Tibial nerve (tissue), 4 donors: ENCODE measurements around the gene BRSK2. TPM values are rescaled to one million over a fixed set of nuclear protein-coding genes. Genes with fewer than 3 reads are reported as not detected.
"Not testable (repeated sequence)": the region's sequence is repeated elsewhere in the genome, so short reads cannot be mapped to it uniquely, and the experiment has no call there.

Source experiments
- DNase-seq, 2 donors: peaks; one replicate each; pipeline ENCODE4 v3.0.0-alpha.2; 2019; ENCODE audit warnings: low spot score in 2 of 2
- H3K27ac ChIP-seq, 4 donors: fragments of 200-600 bp; sonication (generic) in 3 of 4; one replicate each; pipeline ENCODE4 v1.5.1; 2017 to 2019; ENCODE audit warnings: mild to moderate bottlenecking in 1 of 4
- H3K27me3 ChIP-seq, 2 donors: fragments of 200-600 bp; sonication (generic) in 1 of 2; one replicate each; pipeline versions ENCODE4 v1.5.1 to v1.6.0; 2017 to 2019
- H3K36me3 ChIP-seq, 3 donors: fragments of 200-600 bp; sonication (generic); one replicate each; pipeline ENCODE4 v1.5.1; 2018 to 2019
- H3K4me1 ChIP-seq, 4 donors: fragments of 200-600 bp; sonication (generic) in 3 of 4; one replicate each; pipeline ENCODE4 v1.5.1; 2017 to 2019
- H3K4me3 ChIP-seq, 4 donors: fragments of 200-600 bp; sonication (generic) in 3 of 4; one replicate each; pipeline ENCODE4 v1.5.1; 2017 to 2019; ENCODE audit warnings: mild to moderate bottlenecking in 1 of 4, moderate library complexity in 1 of 4
- H3K9me3 ChIP-seq, 4 donors: fragments of 200-600 bp; sonication (generic) in 3 of 4; one replicate each; pipeline ENCODE4 v1.5.1; 2017 to 2019
- CTCF ChIP-seq, 5 experiments: fragments of 200-600 bp in 3 of 5; fragments of 450-650 bp in 2 of 5; sonication (generic) in 3 of 5; IDR thresholded peaks; one replicate each; pipeline ENCODE4 v1.5.1; 2016 to 2019; ENCODE audit warnings: antibody characterized with exemption in 5 of 5, mild to moderate bottlenecking in 3 of 5, moderate library complexity in 2 of 5
- EP300 ChIP-seq, 2 donors: sonication (generic); formaldehyde crosslinking; IDR thresholded peaks; one replicate each; pipeline ENCODE4 v1.6.1; 2017; ENCODE audit warnings: antibody characterized with exemption in 2 of 2, mild to moderate bottlenecking in 1 of 2
- POLR2A ChIP-seq, 2 donors: fragments of 450-650 bp; IDR thresholded peaks; one replicate each; pipeline ENCODE4 v1.6.1; 2017; ENCODE audit warnings: antibody characterized with exemption in 2 of 2, mild to moderate bottlenecking in 2 of 2, moderate library complexity in 2 of 2
- WGBS, 2 donors: methylation state at CpG; one replicate each; pipeline ENCODE4 v1.1.5; 2018; 5-methylcytosine and 5-hydroxymethylcytosine counted together
- total RNA-seq, 4 donors: library from RNA; depleted of rRNA; stranded (reverse); fragments of >200 nt; gene quantifications; one replicate each; pipeline ENCODE4 v1.1.0, GENCODE V29; 2016

The BRSK2 gene
- total RNA-seq, 4 donors from 2014 or later, result 2.4 to 7.8 (median 4.6) TPM

DNA sequence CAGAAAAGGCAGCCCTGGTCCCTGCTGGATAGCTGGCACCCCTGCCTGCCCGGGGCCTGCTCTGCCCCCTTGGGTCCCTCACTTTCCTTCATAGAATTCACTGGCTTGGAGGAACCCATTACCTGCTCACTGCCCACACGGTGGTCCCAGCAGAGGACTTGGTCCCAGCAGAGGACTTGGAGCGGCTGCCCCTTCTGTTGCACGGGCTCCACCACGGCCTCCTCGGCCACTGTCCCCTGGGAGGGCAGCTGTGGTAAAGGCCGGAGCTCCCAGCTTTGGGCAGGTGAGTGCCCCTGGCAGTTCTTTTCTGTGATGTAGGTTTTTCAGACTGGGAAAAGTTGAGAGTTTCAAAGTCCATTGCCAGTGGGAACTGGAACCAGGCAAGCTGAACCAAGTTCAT, 25.9 kb downstream of the BRSK2 start:
- 95% methylated on average over 7 of the region's 7 CpGs for WGBS, 2 donors
- peaks cover 3 to 51% (median 17%) of the 10 kb centered on the region in 4 donors for H3K9me3 ChIP-seq
- no peaks in the 10 kb centered on the region for H3K27me3 ChIP-seq
- DNase-seq, result no peak
- no peak overlapping the region for H3K4me3 ChIP-seq
- TF ChIP-seq EP300 (IDR thresholded peaks at IDR 0.05), result no peak
- no peak for TF ChIP-seq POLR2A (IDR thresholded peaks at IDR 0.05)
- TF ChIP-seq CTCF (IDR thresholded peaks at IDR 0.05), result no peak
- no peak overlapping the region for H3K27ac ChIP-seq
- H3K36me3 ChIP-seq, result no peaks in the 10 kb centered on the region
- no peaks in the 10 kb centered on the region for H3K4me1 ChIP-seq

DNA sequence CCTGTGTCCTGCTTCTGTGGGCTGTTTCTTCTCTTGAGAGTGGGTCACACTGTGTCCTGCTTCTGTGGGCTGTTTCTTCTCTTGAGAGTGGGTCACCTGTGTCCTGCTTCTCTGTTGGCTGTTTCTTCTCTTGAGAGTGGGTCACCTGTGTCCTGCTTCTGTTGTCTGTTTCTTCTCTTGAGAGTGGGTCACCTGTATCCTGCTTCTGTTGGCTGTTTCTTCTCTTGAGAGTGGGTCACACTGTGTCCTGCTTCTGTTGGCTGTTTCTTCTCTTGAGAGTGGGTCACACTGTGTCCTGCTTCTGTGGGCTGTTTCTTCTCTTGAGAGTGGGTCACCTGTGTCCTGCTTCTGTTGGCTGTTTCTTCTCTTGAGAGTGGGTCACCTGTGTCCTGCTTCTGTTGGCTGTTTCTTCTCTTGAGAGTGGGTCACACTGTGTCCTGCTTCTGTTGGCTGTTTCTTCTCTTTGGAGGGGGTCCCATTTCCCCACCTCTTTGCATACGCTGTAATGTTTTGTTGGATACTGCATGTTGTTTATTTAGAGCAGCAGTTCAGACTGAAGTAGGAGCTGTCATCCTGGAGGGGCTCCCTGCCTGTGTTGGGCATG, 28.6 kb downstream of the BRSK2 start:
- WGBS, 2 donors, result 90 to 100% methylated on average over 1 of the region's 1 CpG
- not testable (repeated sequence) for H3K36me3 ChIP-seq

GRCh38 chr11:1419811-1420210, 30.1 kb downstream of the BRSK2 start:
- H3K36me3 ChIP-seq, result no peaks in the 10 kb centered on the region
- H3K4me1 ChIP-seq, result no peaks in the 10 kb centered on the region
- no peak overlapping the region for H3K4me3 ChIP-seq
- DNase-seq, result no peak
- H3K27ac ChIP-seq, result no peak overlapping the region
- 88 to 98% methylated on average over 14 to 17 of the region's 17 CpGs for WGBS, 2 donors
- TF ChIP-seq CTCF (IDR thresholded peaks at IDR 0.05), result no peak
- TF ChIP-seq EP300 (IDR thresholded peaks at IDR 0.05), result no peak
- no peak for TF ChIP-seq POLR2A (IDR thresholded peaks at IDR 0.05)
- H3K27me3 ChIP-seq, result no peaks in the 10 kb centered on the region
- peaks cover 3 to 54% (median 17%) of the 10 kb centered on the region in 4 donors for H3K9me3 ChIP-seq

More for the DNA sequence above, 28.6 kb downstream of the BRSK2 start:
- not testable (repeated sequence) for H3K27me3 ChIP-seq, DNase-seq, H3K27ac ChIP-seq, H3K4me3 ChIP-seq, H3K4me1 ChIP-seq
- peaks cover 3 to 54% (median 17%) of the 10 kb centered on the region in 4 donors for H3K9me3 ChIP-seq

DNA sequence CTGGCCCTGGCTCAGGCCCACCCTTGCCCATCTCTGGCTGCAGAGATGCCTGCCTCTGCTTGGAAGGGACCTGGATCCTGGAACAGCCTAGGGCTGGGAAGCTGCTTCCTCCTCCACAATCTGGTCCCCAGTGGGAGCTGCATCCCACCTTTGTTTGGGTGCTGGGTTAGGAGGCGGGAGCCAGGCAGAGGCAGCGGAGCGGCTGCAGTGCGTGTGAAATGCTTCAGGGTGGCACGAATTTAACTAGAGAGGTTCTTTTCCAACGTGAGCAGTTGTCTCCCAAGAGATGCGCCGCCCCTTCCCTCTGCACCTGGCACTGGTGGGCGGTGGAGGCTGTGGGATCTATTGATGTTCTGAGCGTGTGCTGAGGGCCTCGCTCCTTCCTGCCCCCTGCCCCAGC, 31.6 kb downstream of the BRSK2 start:
- Histone ChIP-seq H3K4me1 (no peaks in the 10 kb centered on the region), H3K27me3 (no peaks in the 10 kb centered on the region)
- WGBS, 2 donors, result 85 to 87% methylated on average over 9 to 11 of the region's 11 CpGs

DNA sequence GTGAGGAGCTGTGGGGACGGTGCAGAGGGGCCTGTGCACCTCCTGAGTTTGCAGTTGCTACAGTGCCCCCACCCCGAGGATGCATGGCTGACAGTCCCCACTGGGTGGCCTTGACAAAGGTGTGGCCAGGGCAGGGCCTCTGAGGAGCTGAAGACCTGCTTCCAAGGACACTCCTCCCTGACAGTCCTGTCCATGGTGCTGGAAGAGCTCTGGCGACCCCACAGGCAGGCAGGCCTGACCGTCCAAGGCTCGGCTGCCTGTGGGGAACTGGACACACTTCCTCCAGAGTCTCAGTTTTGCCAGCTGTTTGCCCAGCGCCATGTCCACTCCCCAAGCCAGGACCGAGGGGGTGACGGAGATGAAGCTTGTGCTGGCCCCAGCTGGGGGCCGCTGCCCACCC, 32.7 kb downstream of the BRSK2 start:
- WGBS, 2 donors, result 66% methylated on average over 8 of the region's 9 CpGs; no CpG with 5 or more reads in 1 of the 2 donors
- H3K27me3 ChIP-seq, result no peaks in the 10 kb centered on the region
- no peak for TF ChIP-seq POLR2A (IDR thresholded peaks at IDR 0.05)
- no peak for TF ChIP-seq EP300 (IDR thresholded peaks at IDR 0.05)
- no peak for TF ChIP-seq CTCF (IDR thresholded peaks at IDR 0.05)

More for the DNA sequence above, 31.6 kb downstream of the BRSK2 start:
- TF ChIP-seq CTCF (IDR thresholded peaks at IDR 0.05) (no peak), EP300 (IDR thresholded peaks at IDR 0.05) (no peak), POLR2A (IDR thresholded peaks at IDR 0.05) (no peak)
- peaks cover 3 to 45% (median 17%) of the 10 kb centered on the region in 4 donors for H3K9me3 ChIP-seq
- H3K4me3 ChIP-seq, result no peak overlapping the region
- DNase-seq, result no peak
- H3K27ac ChIP-seq, result no peak overlapping the region
- no peaks in the 10 kb centered on the region for H3K36me3 ChIP-seq

More for the DNA sequence above, 32.7 kb downstream of the BRSK2 start:
- H3K4me1 ChIP-seq, result no peaks in the 10 kb centered on the region
- peaks cover 3 to 34% (median 12%) of the 10 kb centered on the region in 4 donors for H3K9me3 ChIP-seq
- no peaks in the 10 kb centered on the region for H3K36me3 ChIP-seq
- H3K27ac ChIP-seq, result no peak overlapping the region
- H3K4me3 ChIP-seq, result no peak overlapping the region
- DNase-seq, result no peak
